Skeletal muscle satellite cell (primary cell): ENCODE results near the gene KRTAP10-9.
"Not testable (repeated sequence)": the region's sequence is repeated elsewhere in the genome, so short reads cannot be mapped to it uniquely, and the experiment has no call there.

Source experiments
- H3K27me3 ChIP-seq: 2 replicates; pipeline ENCODE4 v1.7.0; 2013; ENCODE audit warnings: low read length; ENCODE audit not compliant: control insufficient read depth, insufficient read depth
- H3K36me3 ChIP-seq: 2 replicates; pipeline ENCODE4 v1.7.0; 2013; ENCODE audit warnings: mild to moderate bottlenecking, control low read depth, low read length; ENCODE audit not compliant: insufficient read depth
- H3K4me1 ChIP-seq: 2 replicates; pipeline ENCODE4 v1.7.0; 2013; ENCODE audit warnings: low read length; ENCODE audit not compliant: control insufficient read depth, insufficient read depth
- H3K4me2 ChIP-seq: 2 replicates; pipeline ENCODE4 v1.7.0; 2013; ENCODE audit warnings: mild to moderate bottlenecking, low read length
- H3K4me3 ChIP-seq: 2 replicates; pipeline ENCODE4 v1.7.0; 2013; ENCODE audit warnings: low read length
- H3K9ac ChIP-seq: 2 replicates; pipeline ENCODE4 v1.7.0; 2013; ENCODE audit warnings: mild to moderate bottlenecking, low read depth, low read length, moderate library complexity
- H3K9me3 ChIP-seq: replicated peaks from 2 replicates; pipeline ENCODE4 v1.7.0; 2013; ENCODE audit warnings: mild to moderate bottlenecking, control low read depth, low read length

The KRTAP10-9 gene

GRCh38 chr21:44637018-44637850 lies 10.3 kb downstream of the KRTAP10-9 start, which contains the start of gene KRTAP10-10:
KRTAP10-10 (plus strand) TSS chr21:44637356; CDS start chr21:44637418, 62 bp downstream.
- Histone ChIP-seq H3K4me1 (no peaks in the 10 kb centered on the region), H3K4me3 (no peak within 1 kb of the TSS), H3K27me3 (peaks cover 29% of the 10 kb centered on the region), H3K9me3 (peaks cover 5% of the 10 kb centered on the region), H3K36me3 (no peaks in the 10 kb centered on the region), H3K9ac (no peak within 1 kb of the TSS), H3K4me2 (no peak within 1 kb of the TSS)

GRCh38 chr21:44637851-44638348 lies 11.0 kb downstream of the KRTAP10-9 start:
- H3K9ac ChIP-seq, H3K4me2 ChIP-seq, H3K36me3 ChIP-seq, H3K4me1 ChIP-seq, H3K4me3 ChIP-seq, H3K9me3 ChIP-seq: not testable (repeated sequence)
- H3K27me3 ChIP-seq = peaks cover 29% of the 10 kb centered on the region

- H3K36me3 ChIP-seq, H3K4me1 ChIP-seq, H3K9ac ChIP-seq, H3K4me3 ChIP-seq, H3K9me3 ChIP-seq, H3K4me2 ChIP-seq: not testable (repeated sequence)
- H3K27me3 ChIP-seq = peaks cover 29% of the 10 kb centered on the region
These were observed 11.8 kb downstream of the KRTAP10-9 start for GRCh38 chr21:44638506-44639330.

DNA sequence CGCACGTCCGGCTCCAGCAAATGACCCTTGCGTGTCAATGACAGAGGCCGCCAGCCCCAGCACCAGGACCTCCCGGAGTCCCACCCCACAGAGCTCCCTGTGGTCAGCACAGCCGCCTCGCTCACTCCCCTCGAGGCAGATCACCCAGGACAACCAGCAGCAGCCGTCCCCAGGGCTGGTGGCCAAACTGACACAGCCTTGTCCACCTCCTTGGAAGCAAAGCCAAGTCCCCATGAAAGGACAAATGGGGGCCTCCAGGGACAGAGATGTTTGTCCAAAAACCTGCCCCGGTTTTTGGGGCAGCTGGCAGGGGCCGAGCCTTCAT lies 12.4 kb downstream of the KRTAP10-9 start:
- H3K9ac ChIP-seq = no peak overlapping the region
- H3K9me3 ChIP-seq = peaks cover 4% of the 10 kb centered on the region
- no peaks in the 10 kb centered on the region for H3K36me3 ChIP-seq
- no peaks in the 10 kb centered on the region for H3K4me1 ChIP-seq
- no peak overlapping the region for H3K4me2 ChIP-seq
- peaks cover 27% of the 10 kb centered on the region for H3K27me3 ChIP-seq
- no peak overlapping the region for H3K4me3 ChIP-seq

- no peak overlapping the region for H3K4me2 ChIP-seq
- no peak overlapping the region for H3K9ac ChIP-seq
- H3K36me3 ChIP-seq = no peaks in the 10 kb centered on the region
- H3K9me3 ChIP-seq = peaks cover 4% of the 10 kb centered on the region
- H3K4me1 ChIP-seq = no peaks in the 10 kb centered on the region
- H3K4me3 ChIP-seq = no peak overlapping the region
- peaks cover 21% of the 10 kb centered on the region for H3K27me3 ChIP-seq
These were observed 13.9 kb downstream of the KRTAP10-9 start for GRCh38 chr21:44640761-44641160.

- H3K9ac ChIP-seq = no peak overlapping the region
- no peaks in the 10 kb centered on the region for H3K36me3 ChIP-seq
- peaks cover 4% of the 10 kb centered on the region for H3K9me3 ChIP-seq
- H3K4me3 ChIP-seq = no peak overlapping the region
- no peaks in the 10 kb centered on the region for H3K4me1 ChIP-seq
- H3K27me3 ChIP-seq = peaks cover 21% of the 10 kb centered on the region
- no peak overlapping the region for H3K4me2 ChIP-seq
These were observed 16.9 kb downstream of the KRTAP10-9 start for GRCh38 chr21:44643741-44644310.

DNA sequence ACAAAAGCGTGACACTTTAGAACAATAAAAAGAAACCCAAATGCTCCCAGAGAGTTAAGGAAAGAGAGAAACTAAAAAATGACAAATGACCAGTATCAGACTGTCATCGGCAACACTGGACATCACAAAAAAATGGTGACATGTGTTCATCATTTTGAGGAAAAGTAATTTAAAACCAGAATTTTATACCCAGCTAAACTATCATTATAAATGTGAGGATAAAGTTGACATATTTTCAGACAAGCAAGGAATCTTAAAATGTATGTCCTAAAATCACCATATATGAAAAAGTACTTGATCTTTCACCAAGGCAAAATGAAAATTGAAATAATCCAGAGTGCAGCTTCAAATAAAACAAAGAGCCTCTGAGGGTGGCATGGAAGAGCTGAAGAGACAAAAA lies 18.0 kb downstream of the KRTAP10-9 start:
- Histone ChIP-seq H3K9ac (no peak overlapping the region), H3K36me3 (no peaks in the 10 kb centered on the region), H3K9me3 (peaks cover 4% of the 10 kb centered on the region), H3K4me2 (no peak overlapping the region), H3K4me3 (no peak overlapping the region), H3K27me3 (peaks cover 22% of the 10 kb centered on the region), H3K4me1 (no peaks in the 10 kb centered on the region)

GRCh38 chr21:44646366-44647221 lies 19.7 kb downstream of the KRTAP10-9 start, which contains the start of gene KRTAP10-11:
KRTAP10-11 (plus strand) TSS chr21:44646414; CDS start chr21:44646459, 45 bp downstream.
- H3K9ac ChIP-seq, H3K4me2 ChIP-seq, H3K36me3 ChIP-seq, H3K4me1 ChIP-seq, H3K4me3 ChIP-seq, H3K9me3 ChIP-seq: not testable (repeated sequence)
- peaks cover 20% of the 10 kb centered on the region for H3K27me3 ChIP-seq

DNA sequence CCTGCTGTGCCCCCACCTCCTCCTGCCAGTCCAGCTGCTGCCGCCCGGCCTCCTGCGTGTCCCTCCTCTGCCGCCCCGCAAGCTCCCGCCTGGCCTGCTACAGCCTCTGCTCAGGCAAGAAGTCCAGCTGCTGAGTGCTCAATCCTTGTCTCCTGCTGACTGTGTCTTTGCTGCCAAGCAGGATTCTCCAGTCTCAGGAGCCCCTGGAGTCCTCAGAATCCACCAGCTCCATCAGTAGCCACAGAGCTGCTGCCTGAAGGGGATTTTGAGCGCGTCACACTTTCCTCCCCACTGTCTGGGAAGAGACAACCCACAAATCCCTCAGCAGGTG lies 20.3 kb downstream of the KRTAP10-9 start:
- H3K36me3 ChIP-seq = no peaks in the 10 kb centered on the region
- peaks cover 20% of the 10 kb centered on the region for H3K27me3 ChIP-seq
- H3K4me2 ChIP-seq = no peak overlapping the region
- H3K4me3 ChIP-seq = no peak overlapping the region
- H3K9ac ChIP-seq = no peak overlapping the region
- H3K9me3 ChIP-seq = no peaks in the 10 kb centered on the region
- no peaks in the 10 kb centered on the region for H3K4me1 ChIP-seq

GRCh38 chr21:44648557-44649311 lies 21.8 kb downstream of the KRTAP10-9 start:
- Histone ChIP-seq H3K4me1 (no peaks in the 10 kb centered on the region), H3K4me2 (no peak overlapping the region), H3K9ac (no peak overlapping the region), H3K27me3 (peaks cover 23% of the 10 kb centered on the region), H3K36me3 (no peaks in the 10 kb centered on the region), H3K9me3 (no peaks in the 10 kb centered on the region), H3K4me3 (no peak overlapping the region)
